Measurements from ENCODE around the gene TMEM30A. TPM values are rescaled to one million over a fixed set of nuclear protein-coding genes. Genes with fewer than 3 reads are reported as not detected.

Gene TMEM30A
- total RNA-seq, 1 experiment from 2014 or later: 65.2 TPM

- Histone ChIP-seq H2BK5ac (ENCODE audit: insufficient read length, low read length) (no peak overlapping the region), H2BK20ac (ENCODE audit: low read depth, low read length, poor library complexity, severe bottlenecking) (peak overlapping the region; percentile 26), H2BK15ac (ENCODE audit: low read depth, low read length) (no peak overlapping the region), H2BK12ac (ENCODE audit: insufficient read length, low read depth, low read length) (no peak overlapping the region), H4K8ac (replicated peaks; ENCODE audit: insufficient read length, low read depth, low read length) (no peak overlapping the region), H2BK120ac (ENCODE audit: low read depth, low read length, poor library complexity, severe bottlenecking) (no peak overlapping the region), H4K91ac (ENCODE audit: insufficient read length, low read depth, low read length) (no peak overlapping the region), H3K4me2 (ENCODE audit: insufficient read depth, insufficient read length, low read length) (peak overlapping the region; percentile 10), H3K23me2 (ENCODE audit: insufficient read length, low read depth, low read length, poor library complexity, severe bottlenecking) (no peaks in the 10 kb centered on the region), H4K5ac (ENCODE audit: insufficient read length, low read depth, low read length) (no peak overlapping the region), H3K9me3 (ENCODE audit: control insufficient read depth, low read depth, low read length) (no peaks in the 10 kb centered on the region), H3K14ac (ENCODE audit: insufficient read depth, low read length) (no peak overlapping the region), H3T11ph (ENCODE audit: low read length) (no peak overlapping the region), H2AK5ac (ENCODE audit: insufficient read length, low read length) (no peak overlapping the region), H3K23ac (ENCODE audit: insufficient read length, low read depth, low read length) (no peak overlapping the region), H3K9ac (ENCODE audit: extremely low read depth, insufficient read length, low read length) (no peak overlapping the region), H3K4me1 (ENCODE audit: insufficient read depth, low read length) (peaks cover 9% of the 10 kb centered on the region; the same call in 1 of the 2 replicates), H3K79me2 (ENCODE audit: insufficient read depth, low read length) (no peaks in the 10 kb centered on the region), H3K27me3 (ENCODE audit: insufficient read depth, low read length) (no peaks in the 10 kb centered on the region), H2AFZ (ENCODE audit: low read length) (no peak overlapping the region), H4K20me1 (ENCODE audit: control insufficient read depth, insufficient read depth, insufficient read length) (no peaks in the 10 kb centered on the region), H3K56ac (ENCODE audit: insufficient read length, low read depth, low read length) (no peak overlapping the region), H3K27ac (ENCODE audit: insufficient read length, low read depth, low read length) (no peak overlapping the region), H3K18ac (ENCODE audit: insufficient read length, low read depth, low read length) (no peak overlapping the region), H3K4ac (ENCODE audit: low read depth, low read length) (no peak overlapping the region), H3K79me1 (ENCODE audit: insufficient read depth, low read depth, low read length, poor library complexity, severe bottlenecking) (no peaks in the 10 kb centered on the region)
- H3K4me1 Mint-ChIP-seq: peaks cover 28 to 39% of the 10 kb centered on the region in 2 experiments
- peaks cover 0 to 24% (median 7%) of the 10 kb centered on the region in 3 experiments; a peak in 3 of 7 replicates for H3K36me3 Mint-ChIP-seq (ENCODE audit: insufficient read depth in 1 of 3, low read depth in 3 of 3)
- WGBS (ENCODE audit: extremely low coverage, insufficient read length, low lambda C conversion rate): no CpG with 5 or more reads among the region's 2 CpGs
- DNase-seq: no peak
- H3K27me3 Mint-ChIP-seq (ENCODE audit: low read depth): no peaks in the 10 kb centered on the region
- peak overlapping the region; percentile 32 to 87 (median 82); a peak in 6 of 7 replicates for H3K27ac Mint-ChIP-seq
- H3K9me3 Mint-ChIP-seq: peaks cover 0 to 7% of the 10 kb centered on the region in 2 experiments; a peak in 4 of 5 replicates
- no peak for TF ChIP-seq CTCF (conservative IDR thresholded peaks at IDR 0.05)
- no peak overlapping the region; a peak in 2 of 5 replicates for H3K4me3 Mint-ChIP-seq
Measured at GRCh38 chr6:75326557-75327258, 42.1 kb upstream of the TMEM30A start.
